HG03097 (cell line): ENCODE results near the gene CACNA2D1.

Experiments used
- ATAC-seq: cut with Tn5 transposase; IDR thresholded peaks from one replicate; pipeline ENCODE4 v1.9.1; 2021; ENCODE audit not compliant: unreplicated experiment, low FRiP score

Gene CACNA2D1

GRCh38 chr7:82348251-82348650 lies 95.3 kb downstream of the CACNA2D1 start:
- no peak for ATAC-seq

- ATAC-seq: no peak
Measured at GRCh38 chr7:82347808-82348207, 95.8 kb downstream of the CACNA2D1 start.

GRCh38 chr7:82345886-82346285 lies 97.7 kb downstream of the CACNA2D1 start:
- ATAC-seq: no peak

GRCh38 chr7:82343716-82344115 lies 99.9 kb downstream of the CACNA2D1 start:
- ATAC-seq: no peak

- no peak for ATAC-seq
Measured at GRCh38 chr7:82339958-82340357, 103.6 kb downstream of the CACNA2D1 start.

GRCh38 chr7:82335927-82336326 lies 107.7 kb downstream of the CACNA2D1 start:
- no peak for ATAC-seq

GRCh38 chr7:82335001-82335400 lies 108.6 kb downstream of the CACNA2D1 start:
- no peak for ATAC-seq

- ATAC-seq: no peak
Measured at GRCh38 chr7:82331234-82331633, 112.3 kb downstream of the CACNA2D1 start.

- ATAC-seq: no peak
Measured at GRCh38 chr7:82330706-82331215, 112.8 kb downstream of the CACNA2D1 start.

- no peak for ATAC-seq
Measured at GRCh38 chr7:82327898-82328297, 115.7 kb downstream of the CACNA2D1 start.

GRCh38 chr7:82325416-82325815 lies 118.2 kb downstream of the CACNA2D1 start:
- no peak for ATAC-seq

GRCh38 chr7:82323806-82324205 lies 119.8 kb downstream of the CACNA2D1 start:
- ATAC-seq: no peak

- ATAC-seq: no peak
Measured at GRCh38 chr7:82319674-82320118, 123.9 kb downstream of the CACNA2D1 start.

- ATAC-seq: no peak
Measured at GRCh38 chr7:82318786-82319185, 124.8 kb downstream of the CACNA2D1 start.

- no peak for ATAC-seq
Measured at GRCh38 chr7:82317760-82318159, 125.8 kb downstream of the CACNA2D1 start.

GRCh38 chr7:82317257-82317721 lies 126.3 kb downstream of the CACNA2D1 start:
- no peak for ATAC-seq

- ATAC-seq: no peak
Measured at GRCh38 chr7:82313269-82313668, 130.3 kb downstream of the CACNA2D1 start.

GRCh38 chr7:82312646-82313045 lies 130.9 kb downstream of the CACNA2D1 start:
- no peak for ATAC-seq

- ATAC-seq: no peak
Measured at GRCh38 chr7:82305347-82306005, 138.1 kb downstream of the CACNA2D1 start.

GRCh38 chr7:82294865-82295264 lies 148.7 kb downstream of the CACNA2D1 start:
- ATAC-seq: no peak

GRCh38 chr7:82294382-82294784 lies 149.2 kb downstream of the CACNA2D1 start:
- no peak for ATAC-seq

GRCh38 chr7:82293467-82293866 lies 150.1 kb downstream of the CACNA2D1 start:
- no peak for ATAC-seq
